Skin of body (tissue), 2 donors: ENCODE measurements around the gene PCDH19. TPM values are rescaled to one million over a fixed set of nuclear protein-coding genes. Genes with fewer than 3 reads are reported as not detected.
"Not testable (repeated sequence)": the region's sequence is repeated elsewhere in the genome, so short reads cannot be mapped to it uniquely, and the experiment has no call there.

Source experiments
- DNase-seq: peaks from one replicate; lab custom pipeline; 2025; lab: John Stamatoyannopoulos, UW
- total RNA-seq: library from RNA; depleted of rRNA; stranded (reverse); fragments of >200 nt; gene quantifications from one replicate; pipeline ENCODE4 v1.2.3, GENCODE V29; 2014

PCDH19 gene, protein sequence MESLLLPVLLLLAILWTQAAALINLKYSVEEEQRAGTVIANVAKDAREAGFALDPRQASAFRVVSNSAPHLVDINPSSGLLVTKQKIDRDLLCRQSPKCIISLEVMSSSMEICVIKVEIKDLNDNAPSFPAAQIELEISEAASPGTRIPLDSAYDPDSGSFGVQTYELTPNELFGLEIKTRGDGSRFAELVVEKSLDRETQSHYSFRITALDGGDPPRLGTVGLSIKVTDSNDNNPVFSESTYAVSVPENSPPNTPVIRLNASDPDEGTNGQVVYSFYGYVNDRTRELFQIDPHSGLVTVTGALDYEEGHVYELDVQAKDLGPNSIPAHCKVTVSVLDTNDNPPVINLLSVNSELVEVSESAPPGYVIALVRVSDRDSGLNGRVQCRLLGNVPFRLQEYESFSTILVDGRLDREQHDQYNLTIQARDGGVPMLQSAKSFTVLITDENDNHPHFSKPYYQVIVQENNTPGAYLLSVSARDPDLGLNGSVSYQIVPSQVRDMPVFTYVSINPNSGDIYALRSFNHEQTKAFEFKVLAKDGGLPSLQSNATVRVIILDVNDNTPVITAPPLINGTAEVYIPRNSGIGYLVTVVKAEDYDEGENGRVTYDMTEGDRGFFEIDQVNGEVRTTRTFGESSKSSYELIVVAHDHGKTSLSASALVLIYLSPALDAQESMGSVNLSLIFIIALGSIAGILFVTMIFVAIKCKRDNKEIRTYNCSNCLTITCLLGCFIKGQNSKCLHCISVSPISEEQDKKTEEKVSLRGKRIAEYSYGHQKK (N-terminal part only)
- total RNA-seq, result 3.5 TPM

DNA sequence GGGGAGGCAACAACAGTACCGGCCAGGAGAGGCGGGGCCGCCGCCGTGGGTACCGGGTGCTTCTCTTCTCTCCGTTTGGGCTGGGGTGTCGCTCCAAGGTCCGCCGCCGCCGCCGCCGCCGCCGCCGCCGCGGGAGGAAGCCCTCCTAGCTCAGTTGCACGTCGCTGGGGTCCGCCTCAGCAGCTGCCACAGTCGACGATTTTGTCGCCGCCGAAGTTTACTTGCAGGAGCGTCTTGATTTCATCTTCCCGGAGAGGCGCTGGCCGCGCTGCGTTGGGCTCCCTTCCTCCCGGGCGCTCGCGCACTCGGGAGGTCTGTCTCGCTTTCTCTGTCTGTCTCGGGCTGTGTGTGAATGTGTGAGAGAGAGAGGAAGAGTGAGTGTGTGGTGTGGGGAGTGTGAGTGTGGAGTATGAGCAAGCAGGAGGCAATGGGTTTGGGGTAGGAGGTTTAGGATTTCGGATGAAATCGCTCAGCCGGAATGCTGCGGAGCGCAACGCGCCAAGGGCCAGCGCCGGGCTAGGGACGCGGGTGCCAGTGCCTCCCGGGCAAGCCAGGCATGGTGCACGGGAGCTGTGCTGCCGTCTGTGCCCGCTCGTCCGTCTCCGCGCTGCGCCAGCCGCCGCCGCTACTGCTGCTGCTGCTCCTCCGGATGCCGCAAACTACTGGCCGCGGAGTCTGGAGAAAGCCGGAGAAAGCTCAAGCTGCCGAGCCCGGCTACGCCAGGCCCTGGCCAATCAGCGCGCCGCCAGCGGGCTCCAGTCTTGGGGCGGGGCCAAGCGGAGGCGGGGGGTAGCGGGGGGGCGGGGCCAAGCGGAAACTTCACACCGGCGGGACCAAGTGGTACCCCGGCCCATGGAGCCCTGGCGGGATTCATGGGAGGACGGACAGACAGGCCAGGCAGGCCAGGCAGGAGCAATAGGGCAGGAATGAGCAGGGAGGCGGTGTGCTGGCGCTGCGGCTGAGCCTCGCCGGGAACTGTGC, at the start of gene PCDH19:
TSS of gene PCDH19 (minus strand) at position 664 of the 981 bp plus-strand sequence. CDS start 1,676 bp downstream, outside the sequence.
- peak; percentile 32 for DNase-seq

DNA sequence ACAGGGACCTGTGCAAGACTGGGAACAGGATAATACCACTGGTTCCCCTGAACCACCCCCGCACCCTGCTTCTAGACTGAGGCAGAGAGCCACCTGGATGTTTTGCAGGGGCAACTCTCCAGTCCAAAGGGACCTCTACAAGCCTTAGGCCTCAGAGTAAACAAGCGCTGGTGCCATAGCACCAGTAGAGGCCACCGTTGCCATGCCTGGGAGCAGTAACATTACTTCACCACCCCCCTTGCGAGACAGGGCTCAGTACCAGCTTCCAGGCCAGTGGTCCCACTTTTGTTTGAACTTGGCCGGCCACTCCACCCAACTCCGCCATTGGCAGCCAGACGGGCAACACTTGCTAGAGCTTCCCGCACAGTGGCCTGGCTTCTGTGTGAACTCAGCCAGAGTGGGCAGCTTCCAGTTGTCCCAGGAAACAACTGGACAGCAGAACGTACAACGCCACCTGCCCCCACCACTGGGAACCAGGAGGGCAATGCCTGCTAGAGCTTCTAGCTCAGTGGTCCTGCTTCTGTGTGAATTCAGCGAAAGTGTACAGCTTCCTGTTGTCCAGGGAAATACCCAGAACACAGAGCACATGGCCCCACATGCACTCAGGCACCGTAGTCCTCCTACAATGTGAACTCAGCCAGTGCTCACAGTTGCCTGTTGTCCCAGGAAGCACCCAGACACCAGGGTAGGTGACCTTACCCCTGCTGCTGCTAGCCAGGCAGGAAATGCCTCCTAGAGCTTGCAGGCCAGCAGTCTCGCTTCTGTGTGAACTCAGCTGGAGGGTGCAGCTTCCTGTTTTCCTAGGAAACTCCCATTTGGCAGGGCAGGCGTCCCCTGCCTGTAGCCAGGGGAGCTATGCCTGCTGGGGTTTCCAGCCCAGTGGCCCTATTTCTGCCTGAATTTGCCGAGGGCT, 39.9 kb upstream of the PCDH19 start:
- no peak for DNase-seq

DNA sequence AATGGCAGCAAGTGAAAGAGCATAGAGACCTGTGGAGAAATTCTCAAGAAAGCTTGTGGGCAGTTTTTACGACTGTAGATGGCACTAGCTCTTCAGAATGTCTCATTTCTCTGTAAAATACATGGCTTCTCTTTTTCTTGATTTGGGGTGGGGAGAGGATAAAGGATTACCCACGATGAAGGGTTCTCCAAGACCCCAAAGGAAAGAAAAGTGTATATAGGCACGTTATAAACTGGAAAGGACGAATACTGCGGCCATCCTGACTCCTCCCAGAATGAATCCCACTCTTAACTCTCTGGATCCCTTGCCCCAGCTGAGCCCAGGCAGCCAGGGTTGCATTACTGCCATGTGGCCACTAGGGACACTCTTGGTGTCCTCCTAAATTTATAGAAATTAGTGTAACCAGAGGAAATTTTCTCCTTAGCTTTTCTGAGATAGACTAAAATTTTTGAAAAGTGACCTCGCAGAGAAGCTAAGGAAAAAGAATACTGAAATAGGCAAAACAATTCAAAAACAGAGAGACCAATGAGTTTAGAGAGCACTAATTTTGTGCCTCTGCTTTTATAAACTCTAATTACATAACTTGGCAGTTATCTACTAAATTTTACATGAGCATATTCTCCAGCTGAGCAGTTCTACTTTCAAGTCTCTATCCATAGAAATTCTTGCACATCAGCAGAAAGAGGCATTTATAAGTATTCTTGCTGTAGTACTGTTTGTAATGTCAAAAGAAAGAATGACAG, 37.8 kb upstream of the PCDH19 start:
- peak; percentile 13 for DNase-seq

DNA sequence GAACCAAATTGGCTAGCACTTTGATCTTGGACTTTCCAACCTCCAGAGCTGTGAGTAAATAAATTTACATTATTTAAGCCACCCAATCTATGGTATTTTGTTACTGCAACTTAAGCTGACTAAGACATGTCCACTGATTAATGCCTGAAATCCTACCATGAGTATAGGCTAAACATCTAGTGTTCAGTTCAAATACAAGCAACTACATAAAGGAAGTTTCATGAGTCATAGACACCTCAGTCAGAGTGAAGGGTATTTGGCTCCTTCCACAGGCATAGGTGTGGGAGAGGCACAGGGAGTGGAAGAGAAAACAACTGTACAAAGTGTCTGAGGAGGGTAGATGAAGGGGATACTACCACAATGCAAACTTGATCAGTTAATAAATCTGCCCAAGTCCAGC, 35.5 kb upstream of the PCDH19 start:
- no peak for DNase-seq

DNA sequence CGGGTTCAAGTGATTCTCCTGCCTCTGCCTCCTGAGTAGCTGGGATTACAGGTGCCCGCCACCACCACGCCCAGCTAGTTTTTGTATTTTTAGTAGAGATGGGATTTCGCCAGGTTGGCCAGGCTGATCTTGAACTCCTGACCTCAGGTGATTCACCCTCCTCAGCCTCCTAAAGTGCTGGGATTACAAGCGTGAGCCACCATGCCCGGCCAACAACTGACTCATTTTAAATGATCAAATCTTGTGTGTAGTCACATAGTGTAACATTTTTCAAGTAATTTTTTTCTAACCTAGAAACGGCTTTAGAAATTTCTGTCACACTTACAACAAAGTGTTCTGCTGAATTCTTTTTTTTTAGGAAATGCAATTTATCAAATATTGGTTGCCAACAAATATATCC, 31.2 kb upstream of the PCDH19 start:
- DNase-seq, result not testable (repeated sequence)

DNA sequence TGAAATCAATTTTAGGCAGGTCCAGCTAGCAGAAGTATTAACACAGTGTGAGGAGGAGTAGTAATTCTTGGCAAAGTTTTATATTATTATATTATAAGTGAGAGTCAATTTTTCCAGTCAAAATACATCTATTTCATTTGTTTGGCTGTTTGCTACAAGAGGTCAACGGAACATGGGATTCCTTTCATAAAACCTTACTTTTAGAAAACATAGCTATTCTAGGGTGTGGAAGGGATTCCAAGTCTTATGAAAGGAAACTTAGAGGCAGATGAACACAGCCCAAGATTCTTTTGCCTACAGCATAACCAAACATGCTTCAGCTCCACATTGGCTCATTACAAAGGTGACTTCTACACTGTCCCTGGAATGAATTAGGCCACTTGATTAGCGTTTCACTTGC, 29.9 kb upstream of the PCDH19 start:
- DNase-seq, result no peak

DNA sequence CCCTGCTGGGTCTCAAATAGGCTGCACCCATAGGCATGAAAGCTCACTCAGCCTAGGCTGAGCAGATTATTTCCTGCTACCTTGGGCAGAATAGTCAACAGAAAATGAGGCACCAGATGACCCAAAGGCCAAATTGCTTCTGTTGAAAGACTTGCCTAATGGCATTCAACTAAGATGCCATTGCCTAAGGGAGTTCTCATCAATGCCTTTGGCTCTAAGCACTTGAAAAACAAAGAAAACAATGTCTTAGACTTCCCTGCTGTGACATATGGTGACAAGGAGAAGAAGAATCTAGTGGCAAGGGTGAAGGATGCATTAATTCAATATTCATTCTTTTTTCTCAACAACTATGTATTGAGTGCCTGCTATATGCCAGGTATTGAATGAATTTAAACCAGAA, 25.7 kb upstream of the PCDH19 start:
- no peak for DNase-seq

DNA sequence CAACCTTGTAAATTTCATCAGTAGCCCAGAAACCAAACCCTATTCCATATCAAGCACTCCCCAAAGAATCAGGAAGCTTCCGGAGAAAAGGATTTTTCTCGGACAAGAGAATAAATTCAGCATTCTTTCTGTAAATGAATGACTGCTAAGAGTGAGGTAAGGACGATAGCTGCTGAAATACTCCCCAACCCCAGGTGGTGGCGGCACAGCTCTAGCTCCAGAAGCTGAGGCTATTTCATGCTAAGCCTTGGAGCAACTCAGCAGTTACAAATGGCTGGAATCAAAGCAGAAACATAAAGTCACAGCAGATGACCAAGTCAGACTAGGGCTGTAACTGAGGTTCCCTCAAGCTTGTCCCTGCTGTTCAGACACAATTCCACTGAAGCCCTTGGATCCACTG, 13.9 kb upstream of the PCDH19 start:
- DNase-seq, result no peak

DNA sequence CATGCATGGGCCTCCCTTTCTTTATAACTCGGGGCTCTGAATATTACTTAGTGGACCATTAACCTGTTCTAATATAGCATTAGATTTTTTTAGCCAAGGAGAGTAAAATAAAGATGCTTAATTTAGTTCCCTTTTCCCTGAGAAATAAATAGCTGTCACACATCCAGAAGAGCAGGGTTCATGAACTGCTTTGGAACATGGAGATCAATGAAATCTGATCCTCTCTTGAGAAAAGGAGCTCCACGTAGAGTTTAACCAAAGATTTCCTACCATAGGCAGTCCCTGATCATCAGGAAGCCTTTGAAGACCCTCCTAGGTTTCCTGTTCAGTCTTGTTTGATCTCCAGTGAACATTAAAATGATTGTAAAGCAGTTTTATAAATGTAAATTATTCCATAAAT, 8.5 kb upstream of the PCDH19 start:
- DNase-seq, result no peak

DNA sequence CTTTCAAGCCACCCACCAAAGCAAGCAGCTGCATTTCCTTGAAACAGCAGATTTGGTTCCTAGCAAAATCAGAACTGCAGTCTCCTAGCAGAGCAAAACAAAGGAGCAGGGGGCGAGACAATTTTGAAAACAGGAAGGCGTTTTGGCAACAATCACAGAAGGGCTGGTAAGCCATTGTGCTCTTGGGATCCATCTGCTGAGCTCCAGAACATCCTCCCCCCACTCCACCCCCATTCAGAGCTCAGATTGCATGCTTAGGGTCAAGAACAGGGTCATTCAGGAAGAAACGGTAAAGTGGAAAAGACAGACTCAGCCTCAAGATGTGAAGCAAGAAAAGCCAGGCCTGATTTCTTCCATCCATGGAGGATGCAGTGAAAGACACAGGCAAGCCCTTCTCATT, 7.6 kb upstream of the PCDH19 start:
- no peak for DNase-seq

DNA sequence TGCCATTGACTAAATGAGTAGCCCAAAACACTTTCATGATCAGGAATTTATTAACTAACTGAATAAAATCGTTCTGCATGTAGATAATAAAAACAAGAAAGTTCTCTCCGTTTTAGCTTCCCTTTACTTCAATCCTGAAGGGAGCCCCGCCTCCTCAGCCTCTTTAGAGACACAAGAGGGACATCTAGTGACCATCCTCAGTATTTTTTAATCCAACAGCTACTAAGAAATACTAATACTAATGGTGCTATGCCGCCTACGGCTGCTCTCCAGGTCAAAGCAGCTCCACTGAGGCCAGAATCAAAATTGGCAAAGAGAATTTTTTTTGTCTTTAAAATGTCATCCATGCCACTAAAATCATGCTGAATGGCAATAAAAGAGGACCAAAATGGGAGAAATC, 3.2 kb upstream of the PCDH19 start:
- DNase-seq, result peak; percentile 41

DNA sequence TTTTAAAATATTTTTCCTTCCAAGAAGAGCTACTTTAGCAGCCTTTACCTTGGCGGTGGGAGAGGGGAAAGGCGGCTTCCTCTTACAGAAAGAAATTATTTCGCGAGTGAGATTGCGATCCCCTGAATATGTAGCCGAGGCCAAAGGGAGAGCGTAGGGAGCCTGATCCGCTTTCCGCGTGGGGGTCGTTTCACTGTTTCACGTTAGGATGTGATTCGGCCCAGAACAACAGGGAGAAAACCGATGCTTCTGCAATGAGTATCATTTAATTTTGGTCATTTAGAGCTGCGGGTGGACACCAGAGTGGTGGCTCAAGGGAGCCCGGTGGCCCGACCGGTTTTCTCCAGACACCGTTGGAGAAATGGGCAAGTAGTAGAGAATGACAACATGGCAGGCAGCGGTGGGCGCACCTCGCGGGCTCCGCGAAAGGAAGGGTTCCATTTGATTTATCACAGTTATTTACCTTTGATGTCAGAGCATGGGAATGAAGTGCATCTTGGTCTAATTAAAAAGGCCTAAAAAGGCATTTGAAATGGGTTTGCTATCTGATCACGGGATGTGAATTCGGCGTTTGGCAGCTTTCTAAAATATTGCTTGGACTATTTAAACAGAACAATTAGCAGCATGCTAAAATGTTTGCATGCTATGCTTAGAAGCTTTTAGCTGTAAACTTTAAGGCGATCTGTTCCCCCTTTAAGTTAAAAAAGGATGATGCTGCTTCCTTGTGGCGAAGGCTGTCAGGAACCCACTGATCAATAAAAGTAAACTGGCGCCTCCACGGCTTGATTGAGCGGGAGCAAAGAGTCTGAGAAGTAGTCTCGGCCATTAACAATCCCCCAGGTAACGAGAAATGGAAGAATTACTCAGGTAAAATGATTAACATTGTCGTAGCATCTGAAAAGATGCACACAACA, 2.0 kb upstream of the PCDH19 start:
- DNase-seq, result no peak

DNA sequence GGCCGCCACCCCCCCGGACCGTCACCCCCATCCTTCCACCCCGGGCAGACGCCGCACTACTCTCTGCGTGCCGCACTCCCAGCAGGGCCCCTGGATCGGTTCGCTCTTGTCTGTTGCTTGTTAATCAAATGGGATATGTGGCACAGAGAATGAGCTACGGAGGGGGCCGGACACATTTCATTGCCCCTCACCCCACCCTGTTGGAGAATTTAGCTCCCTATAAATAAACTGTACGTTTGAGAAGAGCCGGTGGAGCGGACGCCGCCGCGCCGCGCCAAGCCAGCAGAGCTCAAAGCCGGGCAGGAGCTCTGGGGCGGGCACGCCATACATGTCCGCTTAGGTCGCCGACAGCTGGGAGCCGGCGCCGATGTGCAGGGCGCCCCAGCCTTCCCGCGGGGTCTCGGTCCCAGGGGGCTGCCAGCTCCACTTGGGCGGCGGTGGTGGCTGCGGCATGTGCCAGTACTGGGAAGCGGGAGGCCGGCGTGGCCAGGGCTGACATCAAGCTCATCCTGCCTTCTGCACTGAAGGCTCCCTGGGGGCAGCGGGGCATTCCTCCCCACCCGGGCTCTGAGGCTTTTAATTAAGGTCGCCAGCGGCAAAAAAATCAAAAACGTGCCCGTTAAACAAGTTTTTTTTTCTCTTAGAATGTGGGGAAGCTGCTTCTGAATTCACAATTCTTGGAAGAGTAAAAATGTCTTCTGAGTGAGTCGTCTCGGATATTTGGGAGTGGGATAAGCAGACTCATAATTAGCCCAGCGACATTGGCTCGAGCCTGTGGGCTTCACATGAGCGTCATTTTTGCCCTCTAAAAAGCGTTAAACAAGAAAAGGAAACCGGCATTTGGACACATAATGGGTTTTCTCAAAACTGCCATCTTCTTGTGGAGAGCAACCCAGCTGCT, 1.1 kb upstream of the PCDH19 start:
- DNase-seq, result no peak

DNA sequence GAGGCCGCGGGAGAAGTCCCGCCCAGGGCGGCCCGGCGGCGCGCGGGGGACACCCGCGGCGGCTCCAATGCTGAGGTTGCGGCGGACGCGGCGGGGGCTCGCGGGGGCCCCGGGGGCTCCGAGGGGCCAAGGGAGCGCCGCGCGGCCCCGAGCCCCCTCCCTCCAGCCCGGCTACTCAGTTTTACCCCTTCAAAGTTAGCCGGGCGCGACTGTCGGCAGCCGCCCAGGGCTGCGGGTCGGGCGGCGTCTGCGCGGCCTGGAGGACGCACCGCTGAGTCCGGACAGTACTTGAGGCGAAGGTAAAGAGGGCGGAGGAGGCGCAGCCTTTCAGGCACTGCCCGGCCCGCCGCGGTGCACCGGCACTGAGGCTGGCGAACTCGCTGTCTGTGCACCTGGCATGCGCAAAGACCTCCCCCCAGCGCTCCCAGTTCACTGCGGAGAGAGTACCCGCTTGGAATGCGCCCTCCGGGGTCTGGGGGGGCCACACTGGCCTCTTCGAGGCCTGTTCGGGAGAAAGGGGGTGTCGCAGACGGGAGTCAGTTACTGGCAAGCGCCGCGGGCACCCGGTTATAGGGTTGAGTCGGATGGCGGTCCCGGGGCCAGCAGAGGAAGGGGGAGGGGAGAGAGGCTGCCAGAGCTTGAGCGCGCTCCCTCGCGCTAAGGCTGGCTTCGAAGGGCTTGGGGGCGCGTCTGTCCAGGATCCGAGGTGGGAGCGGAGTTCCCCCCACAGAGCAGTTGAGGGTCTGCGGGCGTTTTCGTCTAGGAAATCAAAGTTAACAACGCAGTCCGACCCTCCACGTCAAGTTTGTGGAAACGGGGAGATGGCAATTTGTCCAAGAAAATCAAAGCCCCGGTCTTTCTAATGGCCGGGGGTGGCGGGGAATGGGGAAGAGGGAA, 1.1 kb downstream of the PCDH19 start:
- DNase-seq, result no peak

DNA sequence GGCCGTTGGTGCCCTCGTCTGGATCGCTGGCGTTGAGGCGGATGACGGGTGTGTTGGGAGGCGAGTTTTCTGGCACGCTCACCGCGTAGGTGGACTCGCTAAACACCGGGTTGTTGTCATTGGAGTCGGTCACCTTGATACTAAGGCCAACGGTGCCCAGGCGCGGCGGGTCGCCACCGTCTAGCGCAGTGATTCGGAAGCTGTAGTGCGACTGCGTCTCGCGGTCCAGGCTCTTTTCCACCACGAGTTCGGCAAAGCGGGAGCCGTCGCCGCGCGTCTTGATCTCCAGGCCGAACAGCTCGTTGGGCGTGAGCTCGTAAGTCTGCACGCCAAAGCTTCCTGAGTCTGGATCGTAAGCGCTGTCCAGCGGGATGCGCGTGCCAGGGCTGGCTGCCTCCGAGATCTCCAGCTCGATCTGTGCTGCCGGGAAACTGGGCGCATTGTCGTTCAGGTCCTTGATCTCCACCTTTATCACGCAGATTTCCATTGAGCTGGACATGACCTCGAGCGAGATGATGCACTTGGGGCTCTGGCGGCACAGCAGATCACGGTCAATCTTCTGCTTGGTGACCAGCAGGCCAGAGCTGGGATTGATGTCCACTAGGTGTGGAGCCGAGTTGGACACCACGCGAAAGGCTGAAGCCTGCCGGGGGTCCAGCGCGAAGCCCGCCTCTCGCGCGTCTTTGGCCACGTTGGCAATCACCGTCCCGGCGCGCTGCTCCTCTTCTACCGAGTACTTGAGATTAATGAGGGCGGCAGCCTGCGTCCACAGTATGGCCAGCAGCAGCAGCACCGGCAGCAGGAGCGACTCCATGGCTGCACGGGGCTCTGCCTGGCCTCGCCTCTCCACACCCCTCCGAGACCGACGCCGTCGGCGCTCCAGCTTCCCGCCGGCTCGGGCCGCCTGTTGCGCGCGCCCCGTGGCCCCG, 2.0 kb downstream of the PCDH19 start:
- DNase-seq, result no peak
